Mesenchymal stem cell (in vitro differentiated cells and primary cell): ENCODE measurements around the gene NACC1.

ENCODE experiments used
- DNase-seq: peaks from one replicate; pipeline ENCODE4 v3.0.0-alpha.2; 2013
- H2AFZ ChIP-seq: one replicate; pipeline ENCODE4 v1.6.1; 2013; ENCODE audit warnings: low read depth, mild to moderate bottlenecking, control low read depth, inconsistent platforms, low read length, moderate library complexity
- H2AK5ac ChIP-seq: 2 replicates; pipeline ENCODE4 v1.6.1; 2013; ENCODE audit warnings: low read length, moderate library complexity, mild to moderate bottlenecking, inconsistent platforms; ENCODE audit not compliant: severe bottlenecking
- H2BK120ac ChIP-seq: one replicate; pipeline ENCODE4 v1.6.1; 2013; ENCODE audit warnings: low read depth, mild to moderate bottlenecking, inconsistent platforms, low read length, moderate library complexity
- H2BK12ac ChIP-seq, 2 experiments: one replicate each; pipeline ENCODE4 v1.6.1; 2013; ENCODE audit warnings: inconsistent platforms in 2 of 2, low read length in 2 of 2, mild to moderate bottlenecking in 2 of 2, moderate library complexity in 2 of 2, control low read depth in 1 of 2
- H2BK15ac ChIP-seq: one replicate; pipeline ENCODE4 v1.6.1; 2013; ENCODE audit warnings: mild to moderate bottlenecking, low read depth, inconsistent platforms; ENCODE audit not compliant: poor library complexity, severe bottlenecking
- H2BK5ac ChIP-seq: 2 replicates; pipeline ENCODE4 v1.6.1; 2013; ENCODE audit warnings: low read depth, mild to moderate bottlenecking, low read length, control low read depth, inconsistent platforms; ENCODE audit not compliant: poor library complexity, severe bottlenecking
- H3K14ac ChIP-seq, 2 experiments: one replicate each; pipeline ENCODE4 v1.6.1; 2013; ENCODE audit warnings: inconsistent platforms in 2 of 2, low read length in 2 of 2, control low read depth in 1 of 2, mild to moderate bottlenecking in 1 of 2, moderate library complexity in 1 of 2
- H3K18ac ChIP-seq, 2 experiments: one replicate each; pipeline ENCODE4 v1.6.1; 2013; ENCODE audit warnings: inconsistent platforms in 2 of 2, low read length in 2 of 2, control low read depth in 1 of 2, low read depth in 1 of 2, mild to moderate bottlenecking in 1 of 2
- H3K23ac ChIP-seq, 2 experiments: one replicate each; pipeline ENCODE4 v1.6.1; 2013; ENCODE audit warnings: inconsistent platforms in 2 of 2, low read length in 2 of 2, mild to moderate bottlenecking in 2 of 2, moderate library complexity in 2 of 2, control low read depth in 1 of 2
- H3K27ac ChIP-seq: 2 replicates; pipeline ENCODE4 v1.5.1; 2013; ENCODE audit warnings: mild to moderate bottlenecking, moderate library complexity, low read length, control low read depth, inconsistent platforms; ENCODE audit not compliant: poor library complexity, severe bottlenecking
- H3K27me3 ChIP-seq, 2 experiments: 2 replicates each; pipeline versions ENCODE4 v1.6.1 to v1.7.0; 2013; ENCODE audit warnings: low read length in 2 of 2, mild to moderate bottlenecking in 2 of 2, moderate library complexity in 2 of 2, control low read depth in 1 of 2, inconsistent platforms in 1 of 2; ENCODE audit not compliant: control insufficient read depth in 1 of 2, insufficient read depth in 1 of 2
- H3K36me3 ChIP-seq, 2 experiments: 2 replicates each; pipeline versions ENCODE4 v1.6.1 to v1.7.0; 2013; ENCODE audit warnings: low read length in 2 of 2, control low read depth in 1 of 2, inconsistent platforms in 1 of 2, low read depth in 1 of 2, mild to moderate bottlenecking in 1 of 2; ENCODE audit not compliant: insufficient read depth in 2 of 2, control insufficient read depth in 1 of 2
- H3K4ac ChIP-seq, 2 experiments: one replicate each; pipeline ENCODE4 v1.6.1; 2013; ENCODE audit warnings: inconsistent platforms in 2 of 2, low read length in 2 of 2, mild to moderate bottlenecking in 2 of 2, moderate library complexity in 2 of 2, control low read depth in 1 of 2, low read depth in 1 of 2
- H3K4me1 ChIP-seq: 2 replicates; pipeline ENCODE4 v1.6.1; 2013; ENCODE audit warnings: low read depth, low read length, control low read depth; ENCODE audit not compliant: control insufficient read depth, insufficient read depth
- H3K4me2 ChIP-seq: 2 replicates; pipeline ENCODE4 v1.6.1; 2013; ENCODE audit warnings: low read length, mild to moderate bottlenecking, inconsistent platforms; ENCODE audit not compliant: poor library complexity, severe bottlenecking
- H3K4me3 ChIP-seq, 2 experiments: 2 replicates each; pipeline versions ENCODE4 v1.5.1 to v1.7.0; 2013; ENCODE audit warnings: low read length in 2 of 2, mild to moderate bottlenecking in 2 of 2, control low read depth in 1 of 2, low read depth in 1 of 2; ENCODE audit not compliant: insufficient read depth in 1 of 2
- H3K79me1 ChIP-seq: replicated peaks from 2 replicates; pipeline ENCODE4 v1.6.1; 2013; ENCODE audit warnings: mild to moderate bottlenecking, control low read depth, low read length, inconsistent platforms; ENCODE audit not compliant: poor library complexity, severe bottlenecking
- H3K9ac ChIP-seq: 2 replicates; pipeline ENCODE4 v1.7.0; 2013; ENCODE audit warnings: mild to moderate bottlenecking, low read length, moderate library complexity
- H3K9me3 ChIP-seq: 2 replicates; pipeline ENCODE4 v1.7.0; 2013; ENCODE audit warnings: mild to moderate bottlenecking, low read length; ENCODE audit not compliant: control insufficient read depth
- H4K8ac ChIP-seq: one replicate; pipeline ENCODE4 v1.6.1; 2013; ENCODE audit warnings: inconsistent platforms, mild to moderate bottlenecking, low read length, moderate library complexity
- H4K91ac ChIP-seq: one replicate; pipeline ENCODE4 v1.6.1; 2013; ENCODE audit warnings: mild to moderate bottlenecking, low read length, inconsistent platforms
- WGBS: methylation state at CpG from one replicate; pipeline ENCODE4 v1.1.7; 2013; ENCODE audit warnings: mixed read lengths; 5-methylcytosine and 5-hydroxymethylcytosine counted together

NACC1 gene

DNA sequence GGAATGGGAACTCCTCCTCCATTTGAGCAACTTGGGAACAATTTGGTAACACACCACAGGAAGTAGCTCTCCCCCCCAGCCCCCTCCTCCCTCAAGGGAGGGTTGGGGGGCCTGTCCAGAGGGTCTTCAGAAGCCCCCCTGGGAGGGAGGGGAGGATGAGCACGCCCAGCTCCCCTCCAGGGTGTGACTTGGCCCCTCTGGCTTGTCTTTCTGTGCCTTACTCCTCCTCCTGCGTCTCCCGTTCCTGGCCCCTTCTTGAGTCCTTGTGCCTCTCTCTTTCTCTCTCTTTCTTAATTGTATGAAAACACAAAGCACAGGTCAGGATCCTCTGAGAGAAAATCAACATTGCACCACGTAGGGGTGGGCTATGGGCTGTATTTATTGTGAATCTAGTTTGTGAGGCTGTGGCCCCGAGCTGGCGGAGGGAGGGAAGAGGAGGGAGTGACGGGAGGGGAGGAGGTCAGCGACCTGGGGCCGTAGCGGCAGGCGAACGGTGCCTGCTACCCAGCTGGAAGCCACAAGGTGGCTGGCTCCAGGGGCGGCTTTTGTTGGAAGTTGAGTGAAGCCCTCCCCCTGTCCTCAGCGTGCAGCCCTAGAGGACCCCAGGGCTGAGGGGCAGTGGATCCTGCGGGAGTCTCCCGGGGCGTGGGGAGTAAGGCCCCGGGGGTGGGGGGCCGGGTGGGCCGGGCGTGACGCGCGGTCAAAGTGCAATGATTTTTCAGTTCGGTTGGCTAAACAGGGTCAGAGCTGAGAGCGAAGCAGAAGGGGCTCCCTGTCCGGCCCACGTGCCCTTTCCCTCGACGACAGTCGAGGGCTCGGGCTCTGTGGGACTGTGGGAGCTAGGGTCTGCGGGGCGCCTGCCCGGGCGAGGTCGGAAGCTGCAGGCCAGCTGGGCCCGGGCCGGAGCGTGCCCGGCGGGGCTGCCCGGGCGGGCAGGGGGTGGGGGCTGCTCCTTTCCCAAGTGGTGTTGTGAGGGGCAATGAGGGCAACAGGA lies 21.8 kb upstream of the NACC1 start:
- DNase-seq: peak; percentile 36
- Histone ChIP-seq H3K18ac (no peak overlapping the region), H3K27ac (no peak overlapping the region), H2BK15ac (no peak overlapping the region), H3K79me1 (no peaks in the 10 kb centered on the region), H3K27me3 (peaks cover 0 to 58% of the 10 kb centered on the region in 2 experiments), H3K4me1 (peaks cover 53% of the 10 kb centered on the region), H3K9me3 (no peaks in the 10 kb centered on the region), H3K4ac (no peak overlapping the region), H2AFZ (no peak overlapping the region), H3K9ac (no peak overlapping the region), H3K14ac (no peak overlapping the region), H3K4me2 (no peak overlapping the region), H2BK120ac (no peak overlapping the region), H2BK12ac (no peak overlapping the region), H4K8ac (no peak overlapping the region), H3K36me3 (peaks cover 3 to 32% of the 10 kb centered on the region in 2 experiments), H3K23ac (peak overlapping the region in 1 of 2 experiments; percentile 27), H2BK5ac (no peak overlapping the region), H4K91ac (peak overlapping the region; percentile 28), H3K4me3 (no peak overlapping the region), H2AK5ac (no peak overlapping the region)
- 3% methylated on average over 28 of the region's 44 CpGs for WGBS

DNA sequence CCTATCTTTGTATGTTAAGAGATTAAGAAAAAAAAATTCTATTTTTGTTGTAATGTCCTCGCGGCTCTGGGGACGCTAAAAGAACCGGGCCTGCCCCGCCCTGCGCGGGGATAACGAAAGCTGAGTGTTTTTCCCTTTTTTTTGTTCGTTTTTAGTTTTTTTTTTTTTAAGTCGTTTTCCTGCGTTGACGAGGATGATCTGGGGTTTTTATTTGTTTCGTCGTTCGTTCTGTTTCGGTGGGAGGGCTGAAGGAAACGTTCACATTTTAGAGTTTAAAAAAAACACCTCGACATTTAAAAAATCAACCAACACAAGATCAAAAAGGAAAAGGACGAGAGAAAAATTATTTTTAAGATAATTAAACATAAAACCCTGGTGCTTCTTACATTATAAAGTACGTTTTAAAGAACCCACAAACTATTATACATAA lies 21.0 kb upstream of the NACC1 start:
- Histone ChIP-seq H3K9me3 (no peaks in the 10 kb centered on the region), H2BK120ac (no peak overlapping the region), H3K18ac (no peak overlapping the region), H3K9ac (no peak overlapping the region), H3K23ac (no peak overlapping the region), H3K27me3 (peaks cover 0 to 58% of the 10 kb centered on the region in 2 experiments), H3K4me1 (peaks cover 46% of the 10 kb centered on the region), H2BK5ac (no peak overlapping the region), H4K91ac (no peak overlapping the region), H2AFZ (no peak overlapping the region), H4K8ac (no peak overlapping the region), H2AK5ac (no peak overlapping the region), H3K4ac (no peak overlapping the region), H3K4me2 (no peak overlapping the region), H2BK12ac (no peak overlapping the region), H3K27ac (no peak overlapping the region), H2BK15ac (no peak overlapping the region), H3K36me3 (peaks cover 3 to 28% of the 10 kb centered on the region in 2 experiments), H3K4me3 (no peak overlapping the region), H3K14ac (no peak overlapping the region), H3K79me1 (peaks cover 2% of the 10 kb centered on the region)
- DNase-seq: no peak
- WGBS: 4% methylated on average over 8 of the region's 20 CpGs

DNA sequence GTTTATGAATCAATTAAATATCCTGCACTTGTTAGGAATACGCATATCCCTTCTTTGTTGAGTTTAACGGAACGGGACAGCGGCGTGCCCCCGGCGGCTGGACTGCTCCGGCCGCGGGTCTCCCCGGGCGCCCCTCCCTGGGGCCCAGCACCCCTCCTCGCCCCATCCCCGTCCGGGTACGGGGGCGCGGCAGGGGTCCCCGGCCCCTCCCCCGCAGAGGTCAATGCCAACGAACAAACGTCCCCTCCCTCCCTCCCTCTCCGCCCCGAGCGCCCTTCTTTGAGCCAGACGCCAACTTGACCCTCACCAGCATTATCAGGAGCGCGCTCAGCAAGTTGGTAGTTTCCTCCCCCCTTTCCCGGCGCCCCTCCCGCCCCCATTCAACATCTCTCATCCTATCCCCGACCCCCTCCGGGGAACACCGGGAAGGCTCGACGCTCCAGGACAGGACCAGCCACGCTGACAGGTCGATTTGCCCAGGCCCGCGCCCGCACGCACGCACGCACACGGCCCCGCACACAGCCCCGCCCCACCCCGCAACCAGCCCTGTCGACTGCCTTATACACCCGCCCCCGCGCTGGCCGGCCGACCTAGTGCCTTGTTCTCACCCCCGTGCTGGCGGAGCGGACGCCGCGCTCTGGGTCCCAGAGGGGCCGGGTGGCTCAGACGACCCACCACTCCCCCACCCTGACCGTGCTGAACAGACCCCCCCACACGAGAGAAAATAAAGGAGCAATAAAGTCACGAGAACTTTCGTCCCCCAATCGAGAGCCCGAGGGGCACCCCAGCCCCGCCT lies 20.4 kb upstream of the NACC1 start:
- H2AFZ ChIP-seq: no peak overlapping the region
- H3K23ac ChIP-seq: peak overlapping the region in 1 of 2 experiments; percentile 50
- no peak overlapping the region for H2AK5ac ChIP-seq
- no peak overlapping the region for H4K8ac ChIP-seq
- H3K36me3 ChIP-seq: peaks cover 3 to 28% of the 10 kb centered on the region in 2 experiments
- no peak for DNase-seq
- peaks cover 0 to 55% of the 10 kb centered on the region in 2 experiments for H3K27me3 ChIP-seq
- H3K4ac ChIP-seq: no peak overlapping the region
- no peak overlapping the region for H3K18ac ChIP-seq
- no peak overlapping the region for H3K14ac ChIP-seq
- no peak overlapping the region for H3K27ac ChIP-seq
- H2BK5ac ChIP-seq: no peak overlapping the region
- H2BK12ac ChIP-seq: no peak overlapping the region
- H3K79me1 ChIP-seq: peaks cover 2% of the 10 kb centered on the region
- H3K4me3 ChIP-seq: no peak overlapping the region
- H3K9me3 ChIP-seq: no peaks in the 10 kb centered on the region
- H3K4me1 ChIP-seq: peaks cover 46% of the 10 kb centered on the region
- 3% methylated on average over 57 of the region's 69 CpGs for WGBS
- no peak overlapping the region for H3K9ac ChIP-seq
- H3K4me2 ChIP-seq: no peak overlapping the region
- no peak overlapping the region for H2BK15ac ChIP-seq
- H2BK120ac ChIP-seq: peak overlapping the region; percentile 58
- H4K91ac ChIP-seq: peak overlapping the region; percentile 5
